PC-9 (cell line): ENCODE data around the gene GATAD2B.

Source experiments
- CTCF ChIP-seq: fragments of 200-600 bp; sonication (generic); conservative IDR thresholded peaks from 2 replicates; pipeline ENCODE4 v1.6.1; 2017; ENCODE audit warnings: mixed run types, antibody characterized with exemption, mild to moderate bottlenecking, moderate library complexity
- EZH2 ChIP-seq: fragments of 200-600 bp; sonication (generic); IDR thresholded peaks from 2 replicates; pipeline ENCODE4 v1.8.0; 2017; ENCODE audit warnings: antibody characterized with exemption, low read depth

- TF ChIP-seq CTCF (no peak), EZH2 (no peak)
Observed at GRCh38 chr1:153882296-153882912, 40.4 kb downstream of the GATAD2B start.
